ENCODE data around the gene SELL.
"Not testable (repeated sequence)": the region's sequence is repeated elsewhere in the genome, so short reads cannot be mapped to it uniquely, and the experiment has no call there.

Gene SELL
- 454 reads per million, percentile 98 among the genes with 10 or more reads in this experiment for total RNA-seq

DNA sequence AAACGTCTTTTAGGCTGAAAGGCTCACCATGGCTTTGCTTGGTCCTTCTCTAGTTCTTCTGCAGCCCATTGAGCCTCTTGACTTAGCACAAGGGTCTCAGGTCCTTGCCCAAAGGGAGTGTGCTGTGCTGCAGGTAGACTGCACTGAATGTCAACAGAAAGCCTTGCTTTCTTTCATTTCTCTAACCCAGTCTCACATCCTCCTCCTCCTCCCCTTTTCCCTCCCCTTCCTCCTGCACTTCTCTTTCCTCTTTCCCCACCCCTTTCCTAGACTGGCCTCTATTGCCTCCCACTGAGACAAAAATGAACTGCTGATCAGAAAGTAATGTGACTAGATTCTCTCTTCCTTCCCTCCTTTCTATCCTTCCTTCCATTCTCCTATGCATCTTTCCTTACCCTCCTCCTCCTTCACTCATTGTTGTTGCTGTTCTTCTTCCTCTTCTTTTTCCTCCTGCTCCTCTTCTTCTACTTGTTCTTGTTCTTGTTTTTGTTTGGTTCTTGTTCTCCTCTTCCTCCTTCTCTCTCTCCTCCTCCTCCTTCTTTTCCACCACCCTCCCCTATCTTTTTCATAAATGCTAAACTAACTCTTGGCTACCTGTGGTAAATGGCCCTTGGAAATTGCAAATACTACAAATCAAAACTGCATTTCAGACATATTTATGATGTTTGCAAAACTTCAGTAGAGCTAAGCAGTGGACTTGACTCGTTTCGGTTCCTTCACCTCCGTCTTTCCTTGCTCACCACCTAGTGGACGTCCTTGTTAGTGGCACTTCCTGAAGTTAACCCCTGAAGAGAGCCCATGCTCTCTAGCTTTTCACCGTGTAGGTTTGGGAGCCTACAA is at the start of gene SELL:
Gene SELL (minus strand): TSS at position 152 of the 840 bp plus-strand sequence. CDS start 122 bp downstream, at position 30.
- peak; percentile 68 for DNase-seq

DNA sequence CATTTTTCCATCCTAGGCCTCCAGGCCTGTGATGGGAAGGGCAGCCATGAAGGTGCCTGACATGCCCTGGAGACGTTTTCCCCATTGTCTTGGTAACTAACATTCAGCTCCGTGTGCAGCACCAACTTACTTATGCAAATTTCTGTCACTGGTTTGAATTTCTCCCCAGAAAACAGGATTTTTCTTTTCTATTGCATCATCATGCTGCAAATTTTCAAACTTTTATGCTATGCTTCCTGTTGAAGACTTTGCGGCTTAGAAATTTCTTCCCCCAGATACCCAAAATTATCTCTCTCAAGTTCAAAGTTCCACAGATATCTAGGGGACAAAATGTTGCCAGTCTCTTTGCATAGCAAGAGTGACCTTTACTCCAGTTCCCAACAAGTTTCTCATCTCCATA is 47.6 kb upstream of the SELL start:
- no peak for DNase-seq

DNA sequence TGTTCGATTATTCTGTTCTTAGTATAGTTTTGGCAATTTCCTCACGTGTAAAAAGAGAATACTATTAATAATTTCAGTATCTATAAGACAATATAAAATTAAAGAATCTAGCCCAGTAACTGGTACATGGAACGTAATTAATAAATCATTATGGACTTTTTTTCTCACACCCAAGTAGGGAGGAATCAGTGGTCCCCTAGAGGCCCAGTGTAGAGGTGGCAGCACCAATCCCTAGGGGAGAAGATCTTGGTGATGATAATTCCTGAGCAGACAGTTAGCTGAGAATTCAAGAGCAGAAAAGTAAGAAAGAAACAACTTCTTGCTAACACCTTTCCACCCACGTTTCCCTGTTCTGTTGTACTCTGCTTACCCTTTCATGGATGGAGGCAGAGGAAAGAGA is 42.1 kb upstream of the SELL start:
- DNase-seq = no peak

DNA sequence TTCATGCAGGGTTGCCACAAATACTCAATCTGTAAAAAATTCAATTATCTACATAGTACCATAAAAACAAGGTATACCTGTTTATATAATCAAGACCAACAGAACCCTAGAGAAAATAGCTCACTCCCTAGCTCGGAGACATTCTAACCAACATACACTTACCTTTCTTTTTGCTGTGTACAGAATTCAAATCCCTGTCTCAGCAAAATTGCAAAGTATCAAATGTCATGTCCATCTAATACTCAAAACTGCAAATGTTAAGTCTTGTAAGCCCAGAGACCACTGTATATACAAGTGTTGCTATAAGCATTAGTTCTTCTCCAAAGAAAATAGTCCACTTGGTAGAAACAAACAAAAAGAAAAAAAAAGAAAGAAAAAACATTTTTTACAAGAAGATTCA is 38.6 kb upstream of the SELL start:
- DNase-seq = no peak

DNA sequence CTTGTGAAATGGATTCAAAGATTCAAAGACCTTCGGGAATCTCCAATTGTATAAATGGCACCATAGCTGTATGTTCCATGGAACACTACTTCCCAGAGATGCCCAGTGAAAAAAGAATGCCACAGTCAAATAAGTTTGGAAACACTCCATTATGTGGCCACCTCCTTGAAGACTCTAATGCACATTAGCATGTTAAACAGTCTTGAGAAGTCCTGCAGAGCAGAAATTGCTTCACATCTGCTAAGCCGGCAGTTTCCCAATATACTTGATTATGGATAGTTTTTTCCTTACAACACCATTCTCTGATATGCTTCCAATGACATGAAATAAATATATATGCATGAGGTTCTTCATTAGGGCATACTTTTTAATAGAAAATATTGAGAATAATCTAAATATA is 35.1 kb upstream of the SELL start:
- DNase-seq = no peak

DNA sequence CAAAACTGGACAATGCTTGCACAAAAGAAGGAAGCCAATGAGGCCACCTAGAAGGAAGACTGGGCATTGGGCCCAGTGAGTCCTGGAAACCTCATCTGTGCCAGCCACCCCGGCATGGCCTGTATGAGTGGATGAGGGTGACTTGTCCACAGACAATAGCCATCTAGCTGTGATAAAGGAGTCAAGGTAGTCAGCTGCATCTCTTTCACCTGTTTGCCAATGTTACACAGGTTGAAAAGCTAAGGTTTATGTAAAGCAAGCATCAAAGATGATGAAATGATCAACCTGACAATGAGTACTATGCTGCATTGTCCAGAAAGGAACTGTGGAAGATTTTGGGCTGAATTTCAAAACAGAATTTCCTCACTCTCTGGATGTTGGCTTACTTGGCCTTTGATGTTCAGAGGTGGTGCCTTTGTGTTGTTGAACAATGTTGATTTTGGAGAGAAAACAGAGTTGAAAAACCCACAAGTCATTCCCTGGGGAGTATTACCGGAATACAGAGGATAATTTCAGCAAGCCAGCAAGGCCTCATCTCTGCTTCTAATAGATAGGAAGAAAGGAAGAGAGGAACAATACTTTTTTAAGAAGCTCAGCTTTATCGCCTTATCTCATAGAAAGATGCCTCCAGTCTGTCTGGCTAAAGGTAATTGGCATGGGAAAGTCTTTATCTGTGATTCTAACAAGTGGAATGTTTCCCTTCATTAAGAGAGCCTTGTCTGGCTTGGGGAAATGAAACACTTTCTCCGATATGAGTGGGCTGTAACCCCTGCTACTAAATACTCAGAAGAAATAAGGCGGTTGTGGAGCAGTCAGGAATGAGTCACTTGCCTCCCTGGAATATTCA is 33.8 kb upstream of the SELL start:
- no peak for DNase-seq

DNA sequence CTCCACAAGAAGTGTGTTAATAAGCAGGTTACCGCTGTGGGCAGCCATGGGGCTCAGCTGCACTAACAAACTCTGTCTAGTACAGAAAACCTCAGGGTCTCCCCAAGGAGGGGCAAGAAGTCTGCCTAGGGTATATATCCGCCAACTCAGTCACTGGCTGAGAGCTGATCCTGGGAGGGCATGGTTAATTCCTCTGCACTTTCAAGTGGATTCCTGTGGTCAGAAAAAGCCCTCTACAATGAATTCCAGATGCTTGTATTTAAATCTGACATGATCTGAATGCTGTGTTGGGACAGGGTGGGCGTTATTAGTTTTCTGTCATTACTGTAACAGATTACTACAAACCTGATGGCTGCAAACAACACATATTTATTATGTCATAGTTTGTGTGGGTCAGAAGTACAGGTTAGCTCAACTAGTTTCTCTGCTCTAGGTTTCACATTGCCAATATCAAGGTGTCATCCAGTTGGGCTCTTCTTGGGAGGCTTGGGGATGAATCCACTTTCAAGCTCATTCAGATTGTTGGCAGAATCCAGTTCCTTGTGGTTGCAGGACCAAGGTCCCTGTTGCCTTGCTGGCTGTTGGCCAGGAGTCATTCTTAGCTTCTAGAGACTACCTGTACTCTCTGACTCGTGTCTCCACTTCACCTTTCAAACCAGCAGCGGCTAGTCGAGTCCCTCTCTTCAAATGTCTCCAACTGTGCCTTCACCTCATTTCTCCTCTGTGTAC is 30.4 kb upstream of the SELL start:
- DNase-seq = no peak

DNA sequence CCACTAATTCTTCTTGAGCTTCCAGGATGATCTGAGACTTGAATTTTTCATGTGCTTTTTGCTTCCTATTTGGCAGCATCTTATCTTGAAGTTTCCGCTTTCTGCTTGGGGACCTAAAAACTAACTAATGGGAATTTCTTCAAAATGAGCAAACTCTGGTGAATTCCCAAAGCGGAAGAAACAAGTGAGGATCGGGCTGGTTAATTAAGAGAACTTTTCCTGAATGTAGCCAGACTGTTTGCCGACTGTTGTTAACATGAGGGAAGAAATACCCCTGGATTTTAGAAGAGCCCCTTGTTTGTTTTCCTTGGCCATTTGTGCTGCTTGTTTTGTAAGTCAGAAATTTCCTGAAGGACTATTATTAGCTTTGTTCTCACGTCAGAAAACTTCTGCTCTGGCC is 28.6 kb upstream of the SELL start:
- no peak for DNase-seq

DNA sequence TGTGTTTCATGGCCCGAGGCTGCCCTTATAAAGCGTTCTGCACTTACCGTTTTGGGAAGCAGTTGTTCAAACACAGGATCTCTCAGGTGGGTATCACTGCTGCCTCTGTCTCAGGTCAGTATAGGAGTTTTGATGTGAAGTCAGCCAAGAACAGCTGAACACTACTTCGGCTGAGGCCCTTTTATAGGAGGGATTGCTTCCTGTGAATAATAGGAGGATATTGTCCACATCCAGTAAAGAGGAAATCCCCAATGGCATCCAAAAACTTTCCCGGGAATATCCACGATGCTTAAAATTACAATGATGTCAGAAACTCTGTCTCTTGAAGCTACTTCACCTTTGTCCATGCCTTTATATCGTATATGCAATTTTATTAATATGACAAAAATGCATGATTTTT is 22.5 kb upstream of the SELL start, which contains the start of gene SELE:
Gene SELE (minus strand): TSS at position 156 of the 400 bp plus-strand sequence. CDS start 467 bp downstream, outside the sequence.
- no peak for DNase-seq

DNA sequence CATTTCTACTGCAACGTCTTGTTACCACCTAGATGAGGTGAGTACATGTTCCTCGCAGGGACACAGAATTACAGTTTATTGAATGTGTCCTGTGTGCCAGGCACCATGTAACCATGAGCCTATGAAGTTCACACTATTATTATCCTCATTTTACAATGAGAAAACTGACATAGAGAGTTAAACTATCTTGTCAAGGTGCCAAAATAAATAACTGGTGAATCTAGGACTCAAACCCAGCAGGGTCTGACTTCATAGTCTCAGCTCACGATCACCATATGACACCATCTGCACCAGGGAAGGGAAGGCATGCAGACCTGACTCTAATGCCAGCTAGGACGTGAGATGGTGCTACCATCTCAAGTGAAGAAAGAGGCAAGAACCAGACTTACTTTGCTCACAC is 20.0 kb upstream of the SELL start:
- DNase-seq = no peak

DNA sequence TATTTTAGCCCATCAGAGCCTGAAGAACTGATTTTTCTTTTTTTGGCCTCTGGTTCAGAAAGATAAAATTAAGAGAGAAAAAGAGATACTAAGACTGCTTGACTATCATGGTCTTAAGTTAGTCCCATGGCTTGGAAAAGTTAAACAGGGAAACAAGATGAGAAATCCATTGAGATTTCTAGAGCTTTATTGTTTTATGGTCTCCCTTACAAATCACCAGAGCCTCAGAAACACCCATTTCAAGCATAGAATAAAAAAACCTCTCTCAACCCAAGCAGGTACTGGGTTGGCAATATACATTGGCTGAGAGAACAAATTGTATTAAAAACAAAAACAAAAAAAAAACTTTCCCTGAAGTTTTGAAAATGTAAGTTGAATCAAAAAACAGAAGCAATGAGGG is 18.6 kb upstream of the SELL start:
- DNase-seq = no peak

DNA sequence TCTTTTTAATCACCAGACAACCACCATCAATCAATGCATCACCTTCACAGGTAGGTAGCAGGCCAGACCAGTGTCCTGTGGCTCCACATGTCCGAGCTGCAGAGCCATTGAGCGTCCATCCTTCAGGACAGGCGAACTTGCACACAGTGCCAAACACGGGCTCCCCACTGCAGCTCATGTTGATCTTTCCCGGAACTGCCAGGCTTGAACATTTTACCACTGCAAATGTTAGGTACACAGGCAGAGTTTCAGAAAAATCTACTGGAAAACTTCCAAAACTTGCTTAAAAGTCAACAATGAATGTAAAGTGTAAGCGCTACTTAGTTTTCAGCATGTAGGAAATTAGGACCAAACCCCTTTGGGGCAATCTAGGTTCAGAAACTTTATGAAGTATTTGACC is 15.9 kb upstream of the SELL start:
- no peak for DNase-seq

DNA sequence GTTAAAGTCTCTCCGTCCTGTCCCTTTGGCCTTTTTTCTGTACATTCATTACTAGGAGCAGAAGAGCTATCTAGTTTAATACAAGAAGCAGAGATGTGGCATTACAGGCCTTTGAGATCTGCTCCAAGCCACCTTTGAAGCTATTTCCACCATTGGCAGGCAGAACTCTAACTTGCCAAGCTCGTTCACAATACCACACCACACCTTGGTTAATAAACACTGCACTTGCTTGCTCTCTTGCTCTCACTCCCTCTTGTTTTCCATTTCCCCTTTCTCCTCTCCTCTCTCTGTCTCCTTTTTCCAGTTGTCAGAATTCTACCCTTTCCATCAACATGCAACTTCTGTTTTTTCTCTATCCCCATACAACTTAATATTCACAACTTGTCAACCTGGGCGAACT is 15.4 kb upstream of the SELL start:
- DNase-seq = no peak

DNA sequence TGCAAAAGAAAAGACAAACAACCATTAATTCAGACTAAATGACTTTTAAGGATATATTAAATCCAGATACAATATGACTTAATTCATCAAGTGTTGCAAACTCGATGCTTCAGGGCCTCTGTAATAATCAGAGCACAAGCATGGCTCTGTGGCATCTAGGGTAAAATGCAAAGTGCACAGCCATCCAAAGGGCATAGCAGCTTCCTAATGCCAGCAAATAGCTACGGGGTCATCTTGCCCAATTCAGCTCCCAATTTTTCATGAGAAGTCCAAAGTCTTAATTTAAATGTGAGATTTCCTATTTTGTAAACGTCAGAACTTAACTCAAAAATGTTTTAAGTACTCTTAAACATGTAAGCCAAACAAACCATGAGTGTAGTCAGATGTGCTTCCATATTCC is 14.5 kb upstream of the SELL start:
- DNase-seq = no peak

DNA sequence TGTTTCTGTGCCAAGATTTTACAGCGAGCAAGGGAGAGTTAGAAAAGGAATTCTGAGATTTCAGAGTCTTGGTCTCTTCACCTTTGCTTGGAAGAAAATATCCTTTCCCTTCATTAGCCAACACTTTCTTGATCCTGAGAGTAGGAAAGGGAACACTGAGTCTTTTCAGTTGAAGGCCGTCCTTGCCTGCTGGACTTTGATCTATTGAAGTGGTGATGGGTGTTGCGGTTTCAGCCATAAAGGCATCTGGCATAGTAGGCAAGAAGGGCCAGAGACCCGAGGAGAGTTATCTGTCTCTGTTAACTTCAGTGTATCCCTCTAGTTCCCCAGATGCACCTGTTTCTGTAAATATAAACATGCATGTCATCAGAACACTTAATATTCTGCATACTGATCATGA is 12.7 kb upstream of the SELL start:
- no peak for DNase-seq

DNA sequence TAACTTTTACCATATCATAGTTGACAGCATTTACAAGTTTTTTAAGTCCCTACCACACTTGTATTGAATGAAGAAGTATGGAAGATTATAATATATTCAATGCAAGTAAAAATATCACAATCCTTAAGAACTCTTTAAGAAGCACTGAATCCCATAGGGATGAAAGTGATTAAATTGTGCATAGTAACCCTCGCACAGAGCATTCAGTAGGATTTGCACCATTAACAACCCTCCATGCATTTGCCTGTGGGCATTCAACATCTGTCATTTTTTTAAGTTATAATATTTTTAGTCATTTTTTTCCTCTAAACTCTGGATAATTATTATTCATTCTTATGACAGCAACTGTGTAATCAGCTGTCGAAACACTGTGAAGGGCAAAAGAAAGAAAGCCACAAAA is 12.3 kb upstream of the SELL start:
- no peak for DNase-seq

DNA sequence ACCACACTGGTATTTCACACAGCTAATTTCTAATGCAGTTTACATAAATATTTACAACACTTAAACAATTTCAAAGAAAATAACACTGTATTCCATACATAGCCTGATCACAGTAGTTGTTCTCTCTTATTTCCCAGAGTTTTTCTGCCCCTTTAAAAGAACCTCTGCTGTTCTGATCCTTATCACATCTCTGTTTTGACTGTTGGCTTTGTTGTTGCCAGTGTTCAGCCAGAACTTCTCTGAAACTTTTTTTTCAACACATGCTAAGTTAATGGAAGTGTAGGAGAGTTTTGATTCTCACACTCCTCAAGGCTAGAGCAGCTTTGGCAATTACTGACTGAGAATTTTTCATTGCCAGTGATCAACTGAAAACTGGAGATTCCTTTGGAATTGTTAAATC is 11.4 kb upstream of the SELL start:
- DNase-seq = no peak

DNA sequence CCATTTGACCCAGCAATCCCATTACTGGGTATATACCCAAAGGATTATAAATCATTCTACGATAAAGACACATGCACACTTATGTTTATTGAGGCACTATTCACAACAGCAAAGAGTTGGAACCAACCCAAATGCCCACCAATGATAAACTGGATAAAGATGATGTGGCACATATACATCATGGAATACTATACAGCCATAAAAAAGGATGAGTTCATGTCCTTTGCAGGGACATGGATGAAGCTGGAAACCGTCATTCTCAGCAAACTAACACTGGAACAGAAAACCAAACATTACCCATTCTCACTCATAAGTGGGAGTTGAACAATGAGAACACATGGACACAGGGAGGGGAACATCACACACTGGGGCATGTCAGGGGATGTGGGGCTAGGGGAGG is 3.7 kb upstream of the SELL start:
- DNase-seq = not testable (repeated sequence)

DNA sequence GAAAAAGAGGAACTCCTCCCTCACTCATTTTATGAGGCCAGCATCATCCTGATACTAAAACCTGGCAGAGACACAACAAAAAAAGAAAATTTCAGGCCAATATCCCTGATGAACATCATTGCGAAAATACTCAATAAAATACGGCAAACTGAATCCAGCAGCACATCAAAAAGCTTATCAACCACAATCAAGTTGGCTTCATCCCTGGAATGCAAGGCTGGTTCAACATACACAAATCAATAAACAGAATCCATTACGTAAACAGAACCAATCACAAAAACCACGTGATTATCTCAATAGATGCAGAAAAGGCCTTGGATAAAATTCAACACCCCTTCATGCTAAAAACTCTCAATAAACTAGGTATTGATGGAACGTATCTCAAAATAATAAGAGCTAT is 1.7 kb upstream of the SELL start:
- DNase-seq = not testable (repeated sequence)

DNA sequence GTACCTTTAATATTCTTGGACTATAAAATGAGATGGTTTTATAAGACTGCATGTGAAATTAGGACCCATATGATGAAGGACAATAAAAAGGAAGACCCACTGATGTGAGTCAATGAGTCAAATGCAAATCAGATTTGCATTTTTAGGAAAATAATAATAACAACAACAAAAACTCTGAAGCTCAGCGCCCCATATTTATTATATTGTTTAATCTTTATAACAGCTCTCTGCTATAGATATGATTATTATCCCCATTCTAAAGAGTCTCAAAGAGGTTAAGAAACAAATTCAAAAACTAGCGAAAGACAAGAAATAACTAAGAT is 850 bp upstream of the SELL start:
- DNase-seq = no peak

DNA sequence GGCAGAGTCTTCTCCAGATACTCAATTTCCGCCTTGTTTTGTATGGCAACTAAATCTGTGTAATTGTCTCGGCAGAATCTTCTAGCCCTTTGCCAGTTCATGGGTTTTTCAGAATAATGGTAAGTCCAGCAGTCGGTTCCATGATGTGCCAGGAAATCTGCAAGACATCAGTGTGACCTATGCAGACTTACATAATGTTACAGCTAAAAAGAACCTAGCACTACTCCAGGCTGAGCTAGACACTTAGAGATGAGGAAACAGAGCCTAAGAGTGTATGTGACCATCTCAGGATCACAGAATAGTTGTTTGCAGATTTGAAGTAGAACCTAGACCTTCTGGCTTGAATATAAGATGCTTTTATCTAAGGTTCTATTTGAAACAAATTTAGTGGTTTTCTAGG is 2.8 kb downstream of the SELL start:
- no peak for DNase-seq

DNA sequence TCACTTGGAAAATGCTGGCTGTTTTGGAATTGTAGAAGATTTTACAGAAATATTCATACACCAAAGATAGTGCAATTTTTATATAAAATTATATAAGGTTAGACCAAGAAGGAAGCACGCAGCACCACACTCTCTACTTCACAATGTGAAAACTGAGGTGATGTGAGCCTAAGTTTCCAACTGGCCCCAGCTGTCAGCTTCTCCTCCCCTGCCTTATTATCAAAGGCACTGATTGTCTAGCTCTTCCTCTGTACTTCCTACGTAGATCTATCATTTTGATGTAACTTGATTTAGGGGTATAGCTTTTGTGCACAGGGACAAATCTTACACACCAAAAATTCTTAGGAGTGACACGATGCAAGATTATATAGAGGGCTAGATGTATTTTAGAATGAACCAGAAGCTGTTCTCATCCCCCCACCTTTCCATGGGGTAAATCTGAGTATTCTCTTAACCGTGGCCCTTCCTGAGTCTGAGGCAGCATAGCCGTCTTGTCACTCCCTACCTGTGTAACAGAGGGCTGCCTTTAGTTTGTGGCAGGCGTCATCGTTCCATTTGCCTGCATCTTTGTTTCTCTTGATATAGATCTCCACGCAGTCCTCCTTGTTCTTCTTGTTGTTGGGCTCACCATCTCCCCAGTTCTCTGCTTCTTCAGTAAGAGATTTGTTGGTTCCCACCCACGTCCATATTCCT is 3.4 kb downstream of the SELL start:
- DNase-seq = no peak

DNA sequence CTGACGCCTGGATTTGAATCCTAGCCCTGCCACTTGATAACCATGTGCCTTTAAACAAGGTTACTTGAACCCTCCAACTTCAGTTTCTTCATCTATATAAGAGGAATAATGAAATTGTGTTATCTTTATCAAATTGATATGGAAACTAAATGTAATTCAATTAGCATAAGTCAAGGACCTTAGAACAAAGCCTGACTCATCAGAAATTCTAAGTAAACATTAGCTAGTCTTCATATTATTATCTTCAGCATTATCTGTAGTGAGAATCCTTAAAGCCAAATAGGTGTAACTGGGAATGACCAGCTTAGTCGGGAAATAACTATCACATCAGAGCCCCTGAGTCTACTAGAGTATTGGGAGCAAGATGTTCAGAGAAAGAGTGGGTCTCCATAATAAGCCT is 6.6 kb downstream of the SELL start:
- DNase-seq = no peak

Data from effector CD4-positive, alpha-beta T cell (primary cell).